HCT116 (cell line): ENCODE results near the gene HEY2. TPM values are rescaled to one million over a fixed set of nuclear protein-coding genes. Genes with fewer than 3 reads are reported as not detected.

Source experiments
- ATAC-seq: fragments of 200-7000 bp; cut with Tn5 transposase; 2 replicates; pipeline ENCODE4 v1.9.1; 2020; ENCODE audit warnings: mild to moderate bottlenecking, moderate library complexity
- BruUV-seq: library from RNA; stranded (reverse); fragments of 400-500 nt; replicated peaks from 2 replicates; lab custom pipeline; 2021; lab: Mats Ljungman, UMichigan
- CTCF ChIA-PET: fragments of 300-600 bp; sonication (Branson Sonifier 250); formaldehyde crosslinking; loops from one replicate; lab custom pipeline; 2021; ENCODE audit warnings: antibody characterized with exemption; lab: Charles Lee
- POLR2A ChIA-PET: fragments of 300-600, 350-600 bp; sonication (Branson Sonifier 250); formaldehyde crosslinking; loops from one replicate; lab custom pipeline; 2021; ENCODE audit warnings: antibody characterized with exemption; lab: Charles Lee
- RAD21 ChIA-PET, 2 experiments: fragments of 300-600 bp; sonication (Branson Sonifier 250); formaldehyde crosslinking; loops; one replicate each; lab custom pipeline; 2023; ENCODE audit warnings: low total read pairs in 2 of 2; ENCODE audit not compliant: uncharacterized antibody in 2 of 2, unreplicated experiment in 2 of 2, low non-redundant PET in 1 of 2; lab: Charles Lee
- DNase-seq: peaks from one replicate; pipeline ENCODE4 v3.0.0-alpha.2; 2010; ENCODE audit warnings: low read depth, low spot score
- H2AFZ ChIP-seq: fragments of 200-600 bp; shearing (Covaris generic), sonication (generic); 2 replicates; pipeline ENCODE4 v1.6.1; 2017; ENCODE audit warnings: low read depth, mixed run types, mixed read lengths, antibody characterized with exemption, low read length; ENCODE audit not compliant: poor library complexity, severe bottlenecking
- H3K27ac ChIP-seq: 2 replicates; pipeline ENCODE4 v1.5.1; 2012; ENCODE audit warnings: low read depth, low read length
- H3K27me3 ChIP-seq: fragments of 200-600 bp; sonication (generic); 2 replicates; pipeline ENCODE4 v1.6.1; 2016; ENCODE audit warnings: mixed run types, low read length, mixed read lengths; ENCODE audit not compliant: insufficient read depth
- H3K36me3 ChIP-seq, 2 experiments: fragments of 200-500 bp in 1 of 2; fragments of 200-600 bp in 1 of 2; sonication (Bioruptor generic) in 1 of 2; sonication (generic) in 1 of 2; 2 replicates each; pipeline versions ENCODE4 v1.5.1 to v1.6.1; 2014 to 2016; ENCODE audit warnings: low read length in 2 of 2, inconsistent platforms in 1 of 2, mixed read lengths in 1 of 2, mixed run types in 1 of 2; ENCODE audit not compliant: insufficient read depth in 2 of 2, control insufficient read depth in 1 of 2
- H3K4me1 ChIP-seq, 2 experiments: fragments of 200-600 bp in 1 of 2; sonication (generic) in 1 of 2; 2 replicates each; pipeline versions ENCODE4 v1.5.1 to v1.6.1; 2012 to 2017; ENCODE audit warnings: low read length in 2 of 2, inconsistent platforms in 1 of 2, mild to moderate bottlenecking in 1 of 2, mixed read lengths in 1 of 2, mixed run types in 1 of 2, moderate library complexity in 1 of 2; ENCODE audit not compliant: insufficient read depth in 2 of 2, control insufficient read depth in 1 of 2
- H3K4me2 ChIP-seq: fragments of 200-600 bp; sonication (generic); 2 replicates; pipeline ENCODE4 v1.6.1; 2017; ENCODE audit warnings: mixed run types, low read length, mixed read lengths
- H3K4me3 ChIP-seq, 2 experiments: fragments of 200-600 bp in 1 of 2; sonication (generic) in 1 of 2; replicated peaks in 1 of 2; 2 replicates each; pipeline ENCODE4 v1.5.1; 2011 to 2016; ENCODE audit warnings: low read length in 2 of 2, control low read depth in 1 of 2, low read depth in 1 of 2, mild to moderate bottlenecking in 1 of 2, mixed read lengths in 1 of 2, mixed run types in 1 of 2
- H3K79me2 ChIP-seq: fragments of 200-600 bp; sonication (generic); 2 replicates; pipeline ENCODE4 v1.6.1; 2017; ENCODE audit warnings: mild to moderate bottlenecking, mixed run types, low read length, moderate library complexity, mixed read lengths; ENCODE audit not compliant: insufficient read depth
- H3K9ac ChIP-seq: fragments of 200-600 bp; sonication (generic); 2 replicates; pipeline ENCODE4 v1.6.1; 2016; ENCODE audit warnings: low read length, mixed read lengths
- H3K9me2 ChIP-seq: fragments of 200-600 bp; sonication (generic), shearing (Covaris generic); 2 replicates; pipeline ENCODE4 v1.6.1; 2017; ENCODE audit warnings: mixed run types, mild to moderate bottlenecking, moderate library complexity; ENCODE audit not compliant: insufficient read depth
- H3K9me3 ChIP-seq, 2 experiments: fragments of 200-500 bp in 1 of 2; fragments of 200-600 bp in 1 of 2; sonication (Bioruptor generic) in 1 of 2; sonication (generic) in 1 of 2; 2 replicates each; pipeline ENCODE4 v1.6.1; 2014 to 2017; ENCODE audit warnings: low read length in 2 of 2, mixed read lengths in 2 of 2, inconsistent platforms in 1 of 2, low read depth in 1 of 2, mild to moderate bottlenecking in 1 of 2, mixed run types in 1 of 2, moderate library complexity in 1 of 2; ENCODE audit not compliant: control insufficient read depth in 1 of 2, insufficient read depth in 1 of 2
- H4K20me1 ChIP-seq: fragments of 200-600 bp; sonication (generic), shearing (Covaris generic); 2 replicates; pipeline ENCODE4 v1.6.1; 2017; ENCODE audit warnings: mixed run types, mild to moderate bottlenecking, moderate library complexity; ENCODE audit not compliant: insufficient read depth
- ATF3 ChIP-seq: IDR thresholded peaks from 2 replicates; pipeline ENCODE4 v1.6.1; 2012
- CBX3 ChIP-seq: IDR thresholded peaks from 2 replicates; pipeline ENCODE4 v1.6.1; 2012; ENCODE audit warnings: low read depth
- CEBPB ChIP-seq: IDR thresholded peaks from 2 replicates; pipeline ENCODE4 v1.6.1; 2012; ENCODE audit warnings: low read depth
- CTCF ChIP-seq, 3 experiments: fragments of 200-600 bp in 1 of 3; sonication (generic) in 1 of 3; IDR thresholded peaks in 2 of 3; conservative IDR thresholded peaks in 1 of 3; 2 replicates each; pipeline ENCODE4 v1.5.1; 2012 to 2017; ENCODE audit warnings: low read depth in 2 of 3, low read length in 2 of 3, antibody characterized with exemption in 1 of 3, borderline replicate concordance in 1 of 3, control low read depth in 1 of 3, mild to moderate bottlenecking in 1 of 3, mixed read lengths in 1 of 3, mixed run types in 1 of 3, moderate library complexity in 1 of 3; ENCODE audit not compliant: insufficient read depth in 1 of 3
- EGR1 ChIP-seq: IDR thresholded peaks from 2 replicates; pipeline ENCODE4 v1.6.1; 2012; ENCODE audit warnings: low read depth
- ELF1 ChIP-seq: IDR thresholded peaks from 2 replicates; pipeline ENCODE4 v1.6.1; 2012; ENCODE audit warnings: low read depth, borderline replicate concordance
- EZH2 ChIP-seq: fragments of 200-600 bp; sonication (generic); IDR thresholded peaks from 2 replicates; pipeline ENCODE4 v1.6.1; 2017; ENCODE audit warnings: antibody characterized with exemption, mixed run types
- EZH2phosphoT487 ChIP-seq: fragments of 200-600 bp; IDR thresholded peaks from 2 replicates; pipeline ENCODE4 v1.6.1; 2018; ENCODE audit warnings: antibody characterized with exemption, borderline replicate concordance
- FOSL1 ChIP-seq: IDR thresholded peaks from 2 replicates; pipeline ENCODE4 v1.6.1; 2012; ENCODE audit warnings: low read depth
- JUND ChIP-seq: IDR thresholded peaks from 2 replicates; pipeline ENCODE4 v1.6.1; 2012
- MAX ChIP-seq: IDR thresholded peaks from 2 replicates; pipeline ENCODE4 v1.6.1; 2012
- POLR2A ChIP-seq: IDR thresholded peaks from 2 replicates; pipeline ENCODE4 v1.7.0; 2011; ENCODE audit warnings: borderline replicate concordance; ENCODE audit not compliant: insufficient read depth, insufficient read length; ENCODE audit errors: extremely low read depth
- POLR2AphosphoS5 ChIP-seq: IDR thresholded peaks from 2 replicates; pipeline ENCODE4 v1.6.1; 2011; ENCODE audit warnings: mild to moderate bottlenecking, low read depth, low read length, moderate library complexity
- RAD21 ChIP-seq: IDR thresholded peaks from 2 replicates; pipeline ENCODE4 v1.6.1; 2012; ENCODE audit warnings: low read depth, mild to moderate bottlenecking
- SIN3A ChIP-seq: IDR thresholded peaks from 2 replicates; pipeline ENCODE4 v1.6.1; 2012; ENCODE audit warnings: low read depth
- SP1 ChIP-seq: IDR thresholded peaks from 2 replicates; pipeline ENCODE4 v1.6.1; 2012; ENCODE audit warnings: low read depth
- SRF ChIP-seq: IDR thresholded peaks from 2 replicates; pipeline ENCODE4 v1.6.1; 2012; ENCODE audit warnings: low read depth
- TCF7L2 ChIP-seq: IDR thresholded peaks from 2 replicates; pipeline ENCODE4 v1.7.0; 2011; ENCODE audit warnings: borderline replicate concordance, inconsistent platforms; ENCODE audit not compliant: insufficient read depth, insufficient read length; ENCODE audit errors: extremely low read depth
- YY1 ChIP-seq: IDR thresholded peaks from 2 replicates; pipeline ENCODE4 v1.6.1; 2011; ENCODE audit warnings: low read length, low read depth, moderate library complexity, mild to moderate bottlenecking; ENCODE audit not compliant: insufficient replicate concordance; ENCODE audit errors: extremely low read depth
- ZNF274 ChIP-seq: fragments of 200-500 bp; sonication (Bioruptor generic); IDR thresholded peaks from 2 replicates; pipeline ENCODE4 v1.6.1; 2014; ENCODE audit warnings: mild to moderate bottlenecking, low read depth, low read length, inconsistent platforms
- intact Hi-C: fragments of 100-400 bp; cut with micrococcal nuclease; formaldehyde crosslinking; loops from 2 replicates; pipeline ENCODE4 v1.10.0; 2022
- total RNA-seq: library from RNA; stranded (reverse); gene quantifications from one replicate; pipeline ENCODE4 v1.2.1, GENCODE V29; 2021; ENCODE audit not compliant: unreplicated experiment

The HEY2 gene
- total RNA-seq, 1 experiment from 2014 or later = not detected

- no peak for DNase-seq
- H3K4me1 ChIP-seq = peaks cover 0 to 10% of the 10 kb centered on the region in 2 experiments; a peak in 2 of 4 replicates
- H3K4me2 ChIP-seq = no peak overlapping the region
- H3K36me3 ChIP-seq = no peaks in the 10 kb centered on the region
- H2AFZ ChIP-seq = no peak overlapping the region
- CTCF ChIA-PET = interaction anchor here (0.6 to 1.5 kb wide), 5 partner anchors 10 to 441 kb away, joined by 3 to 5 read pairs (median 4); partner anchors contain the start of gene HINT3
- intact Hi-C loops = loop anchor here (5.0 kb wide), 1 partner anchor 884 kb away; no protein-coding TSS in a partner anchor
- RAD21 ChIA-PET = no interaction called here
- H3K4me3 ChIP-seq = no peak overlapping the region
- no peak overlapping the region for H3K27ac ChIP-seq
- H3K79me2 ChIP-seq = no peaks in the 10 kb centered on the region
- BruUV-seq = no TSS peak
- no peaks in the 10 kb centered on the region for H4K20me1 ChIP-seq
- POLR2A ChIA-PET = no interaction called here
- H3K9me2 ChIP-seq = no peaks in the 10 kb centered on the region
- no peak for TF ChIP-seq EZH2phosphoT487
- no peak for TF ChIP-seq SRF
- TF ChIP-seq POLR2A = no peak
- TF ChIP-seq EGR1 = no peak
- TF ChIP-seq EZH2 = no peak
- TF ChIP-seq ATF3 = no peak
- TF ChIP-seq ELF1 = no peak
- no peak for TF ChIP-seq CTCF (IDR thresholded peaks at IDR 0.05 in 2 of 3, conservative IDR thresholded peaks at IDR 0.05 in 1 of 3; ENCODE audit: borderline replicate concordance in 1 of 3, insufficient read depth in 1 of 3, low read depth in 2 of 3, low read length in 2 of 3)
- TF ChIP-seq POLR2AphosphoS5 = no peak
- TF ChIP-seq TCF7L2 = no peak
- no peak for TF ChIP-seq CBX3
- TF ChIP-seq SIN3A = no peak
- TF ChIP-seq YY1 = no peak
- TF ChIP-seq MAX = no peak
- no peak for TF ChIP-seq ZNF274
- no peak for TF ChIP-seq RAD21
- no peak for TF ChIP-seq CEBPB
- TF ChIP-seq JUND = no peak
- no peak for TF ChIP-seq FOSL1
- no peak for TF ChIP-seq SP1
- H3K27me3 ChIP-seq = peaks cover 57% of the 10 kb centered on the region
- no peak for ATAC-seq
- H3K9me3 ChIP-seq = no peaks in the 10 kb centered on the region
- H3K9ac ChIP-seq = no peak overlapping the region
Measured at GRCh38 chr6:125751334-125751916, 2.0 kb downstream of the HEY2 start.
